Right lobe of liver (tissue), 4 donors: ENCODE data around the gene ENTHD1.

Experiments used
- CTCF ChIP-seq, 4 donors: fragments of 200-600 bp in 3 of 4; fragments of 450-650 bp in 1 of 4; IDR thresholded peaks; one replicate each; pipeline versions ENCODE4 v1.5.1 to v1.8.0; 2016 to 2022; ENCODE audit warnings: antibody characterized with exemption in 4 of 4, mild to moderate bottlenecking in 2 of 4
- POLR2A ChIP-seq: fragments of 450-650 bp; IDR thresholded peaks from one replicate; pipeline ENCODE4 v1.6.1; 2017; ENCODE audit warnings: antibody characterized with exemption, mild to moderate bottlenecking
- donor health status: DM: no; HTN: no; CAD: no.
- donor health status: DM: no; HTN: no; CAD: no.
- donor health status: DM: no; HTN: yes; CAD: no.

GRCh38 chr22:39825661-39826102, 67.9 kb downstream of the ENTHD1 start:
- TF ChIP-seq CTCF (IDR thresholded peaks at IDR 0.05) (no peak), POLR2A (no peak)
